GM10266 (cell line): Measurements from ENCODE around the gene FADS3.

Experiments
- DNase-seq: peaks from one replicate; pipeline ENCODE4 v3.0.0; 2012; ENCODE audit errors: extremely low spot score
- CTCF ChIP-seq: IDR thresholded peaks from 2 replicates; pipeline ENCODE4 v1.5.1; 2012; ENCODE audit warnings: mild to moderate bottlenecking, low read depth; ENCODE audit not compliant: control insufficient read depth, insufficient read depth; ENCODE audit errors: missing control alignments

FADS3 gene

GRCh38 chr11:61874853-61875252 is 16.5 kb downstream of the FADS3 start:
- TF ChIP-seq CTCF = no peak
- DNase-seq = no peak

GRCh38 chr11:61874377-61874809 is 17.0 kb downstream of the FADS3 start:
- DNase-seq = no peak
- no peak for TF ChIP-seq CTCF

- no peak for TF ChIP-seq CTCF
- DNase-seq = no peak
Measured at GRCh38 chr11:61873588-61874376, 17.6 kb downstream of the FADS3 start.

GRCh38 chr11:61872935-61873565 is 18.3 kb downstream of the FADS3 start:
- DNase-seq = no peak

GRCh38 chr11:61871158-61871597 is 20.2 kb downstream of the FADS3 start:
- DNase-seq = peak; percentile 82

More at GRCh38 chr11:61872935-61873565, 18.3 kb downstream of the FADS3 start:
- no peak for TF ChIP-seq CTCF

GRCh38 chr11:61870541-61871031 is 20.8 kb downstream of the FADS3 start:
- no peak for DNase-seq
- no peak for TF ChIP-seq CTCF

More at GRCh38 chr11:61871158-61871597, 20.2 kb downstream of the FADS3 start:
- TF ChIP-seq CTCF = peak; percentile 95

- no peak for TF ChIP-seq CTCF
- DNase-seq = no peak
Measured at GRCh38 chr11:61869708-61870451, 21.5 kb downstream of the FADS3 start.
